22Rv1 (cell line): ENCODE measurements around the gene ASCL5.

Experiments
- ZFX ChIP-seq: fragments of 450-650 bp; IDR thresholded peaks from 2 replicates; pipeline ENCODE4 v1.6.1; 2017; ENCODE audit warnings: antibody characterized with exemption, borderline replicate concordance
- TF ChIP-seq, protein P1 (sequence below): fragments of 450-650 bp; IDR thresholded peaks from 2 replicates; pipeline ENCODE4 v1.5.1; 2017; ENCODE audit warnings: mild to moderate bottlenecking

DNA sequence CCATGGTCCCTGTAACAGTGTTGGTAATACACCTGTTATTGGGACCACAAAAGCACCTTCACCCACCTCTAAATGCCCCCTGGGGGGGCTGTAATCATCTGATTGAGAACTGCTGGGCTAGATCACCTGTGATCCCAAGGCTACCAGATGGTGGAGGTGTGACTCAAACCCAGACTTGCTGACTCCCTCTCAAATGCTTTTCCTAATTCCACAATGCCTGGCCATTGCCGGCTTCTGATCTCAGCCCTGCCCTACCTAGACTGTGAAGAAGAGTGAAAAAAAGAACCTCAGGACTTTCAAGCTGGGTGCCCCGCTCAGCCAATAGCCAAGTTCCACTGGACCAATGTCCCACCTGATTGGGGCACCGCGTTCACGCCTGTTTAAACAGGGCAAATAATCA is 17.7 kb upstream of the ASCL5 start:
- TF ChIP-seq, protein P1, sequence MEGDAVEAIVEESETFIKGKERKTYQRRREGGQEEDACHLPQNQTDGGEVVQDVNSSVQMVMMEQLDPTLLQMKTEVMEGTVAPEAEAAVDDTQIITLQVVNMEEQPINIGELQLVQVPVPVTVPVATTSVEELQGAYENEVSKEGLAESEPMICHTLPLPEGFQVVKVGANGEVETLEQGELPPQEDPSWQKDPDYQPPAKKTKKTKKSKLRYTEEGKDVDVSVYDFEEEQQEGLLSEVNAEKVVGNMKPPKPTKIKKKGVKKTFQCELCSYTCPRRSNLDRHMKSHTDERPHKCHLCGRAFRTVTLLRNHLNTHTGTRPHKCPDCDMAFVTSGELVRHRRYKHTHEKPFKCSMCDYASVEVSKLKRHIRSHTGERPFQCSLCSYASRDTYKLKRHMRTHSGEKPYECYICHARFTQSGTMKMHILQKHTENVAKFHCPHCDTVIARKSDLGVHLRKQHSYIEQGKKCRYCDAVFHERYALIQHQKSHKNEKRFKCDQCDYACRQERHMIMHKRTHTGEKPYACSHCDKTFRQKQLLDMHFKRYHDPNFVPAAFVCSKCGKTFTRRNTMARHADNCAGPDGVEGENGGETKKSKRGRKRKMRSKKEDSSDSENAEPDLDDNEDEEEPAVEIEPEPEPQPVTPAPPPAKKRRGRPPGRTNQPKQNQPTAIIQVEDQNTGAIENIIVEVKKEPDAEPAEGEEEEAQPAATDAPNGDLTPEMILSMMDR: no peak
- no peak for TF ChIP-seq ZFX
